Mucosa of descending colon (tissue), 3 donors: ENCODE data around the gene TEX13A. TPM values are rescaled to one million over a fixed set of nuclear protein-coding genes. Genes with fewer than 3 reads are reported as not detected.

Experiments
- ATAC-seq: fragments of 200-7000 bp; cut with Tn5 transposase; one replicate; pipeline ENCODE4 v1.9.1; 2020; ENCODE audit warnings: mild to moderate bottlenecking, moderate library complexity
- DNase-seq, 3 donors: peaks; one replicate each; pipeline ENCODE4 v3.0.0-alpha.2; 2020
- H3K36me3 ChIP-seq: fragments of 200-600 bp; one replicate; pipeline ENCODE4 v1.8.0; 2021; ENCODE audit warnings: low read depth, mild to moderate bottlenecking
- H3K4me1 ChIP-seq: fragments of 200-600 bp; one replicate; pipeline ENCODE4 v1.8.0; 2021; ENCODE audit warnings: low read depth, mild to moderate bottlenecking
- H3K4me3 ChIP-seq: fragments of 200-600 bp; one replicate; pipeline ENCODE4 v1.8.0; 2021; ENCODE audit warnings: mild to moderate bottlenecking
- H3K9me3 ChIP-seq: fragments of 200-600 bp; one replicate; pipeline ENCODE4 v1.8.0; 2021; ENCODE audit warnings: mild to moderate bottlenecking
- intact Hi-C, 2 donors: fragments of 100-400 bp; cut with DNase I in 1 of 2; cut with micrococcal nuclease in 1 of 2; formaldehyde crosslinking; loops; one replicate each; pipeline versions ENCODE4 v1.11.0 to v1.11.1; 2022; cut with DNase I, micrococcal nuclease
- long read RNA-seq, 2 donors: library from polyadenylated mRNA; unstranded; transcript quantifications; one replicate each; pipeline ENCODE4 v2.0.0, GENCODE V29; 2019 to 2021
- total RNA-seq, 3 donors: library from RNA; stranded (reverse); fragmentation: NEBNext Ultra II Directional in 2 of 3; extraction: Animal tissue kit (Norgen Biotek cat#: 25700) in 2 of 3; gene quantifications; one replicate each; pipeline versions ENCODE4 v1.2.1 to v1.2.4, GENCODE V29; 2021 to 2023
- TF ChIP-seq, protein P1 (sequence below): fragments of 200-600 bp; IDR thresholded peaks from one replicate; pipeline ENCODE4 v1.8.0; 2022; ENCODE audit warnings: antibody characterized with exemption, mild to moderate bottlenecking
- donor health status: DM: no; HTN: no; CAD: no; lungs with moderate emphysema.
- donor health status: DM: no; HTN: no; CAD: no.
- donor health status: DM: no; HTN: yes; CAD: no.

TEX13A gene, protein sequence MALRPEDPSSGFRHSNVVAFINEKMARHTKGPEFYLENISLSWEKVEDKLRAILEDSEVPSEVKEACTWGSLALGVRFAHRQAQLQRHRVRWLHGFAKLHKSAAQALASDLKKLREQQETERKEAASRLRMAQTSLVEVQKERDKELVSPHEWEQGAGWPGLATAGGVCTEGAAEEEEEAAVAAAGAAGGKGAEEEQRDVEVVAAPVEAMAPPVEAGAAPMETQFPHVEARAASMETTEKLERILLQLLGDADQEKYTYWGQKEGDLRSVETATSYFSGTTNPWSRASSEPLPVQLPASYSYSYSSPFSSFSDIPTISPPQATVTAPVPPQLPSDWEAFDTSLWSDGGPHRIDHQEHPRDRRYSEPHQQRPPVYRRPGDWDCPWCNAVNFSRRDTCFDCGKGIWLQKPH
- total RNA-seq, result not detected
- long read RNA-seq, donor 1, result 0 reads
- long read RNA-seq, donor 2, result 0 reads

DNA sequence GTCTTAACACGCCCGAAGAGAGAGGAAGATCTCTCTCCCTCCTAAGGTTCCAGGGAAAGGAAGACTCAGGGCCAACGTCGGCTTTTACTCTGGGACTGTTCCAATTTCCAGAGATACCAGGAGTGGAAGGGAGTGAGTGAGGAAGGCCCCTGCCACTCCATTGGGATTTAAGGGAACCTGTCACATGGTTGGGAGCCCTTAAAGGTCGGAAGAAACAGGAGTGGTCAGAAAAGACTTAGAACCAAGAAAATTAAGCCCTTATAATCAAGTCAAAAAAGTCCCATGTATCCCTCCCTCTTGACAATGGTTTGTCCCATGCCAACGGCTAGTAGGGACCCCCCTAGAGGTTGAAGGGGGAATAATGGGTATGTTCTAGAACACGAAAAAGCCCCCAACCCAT, at the start of gene TEX13A:
TSS of gene TEX13A (minus strand) at position 59 of the 400 bp plus-strand sequence. CDS start 297 bp downstream, outside the sequence.
- DNase-seq (no peak), ATAC-seq (no peak)
- TF ChIP-seq, protein P1, sequence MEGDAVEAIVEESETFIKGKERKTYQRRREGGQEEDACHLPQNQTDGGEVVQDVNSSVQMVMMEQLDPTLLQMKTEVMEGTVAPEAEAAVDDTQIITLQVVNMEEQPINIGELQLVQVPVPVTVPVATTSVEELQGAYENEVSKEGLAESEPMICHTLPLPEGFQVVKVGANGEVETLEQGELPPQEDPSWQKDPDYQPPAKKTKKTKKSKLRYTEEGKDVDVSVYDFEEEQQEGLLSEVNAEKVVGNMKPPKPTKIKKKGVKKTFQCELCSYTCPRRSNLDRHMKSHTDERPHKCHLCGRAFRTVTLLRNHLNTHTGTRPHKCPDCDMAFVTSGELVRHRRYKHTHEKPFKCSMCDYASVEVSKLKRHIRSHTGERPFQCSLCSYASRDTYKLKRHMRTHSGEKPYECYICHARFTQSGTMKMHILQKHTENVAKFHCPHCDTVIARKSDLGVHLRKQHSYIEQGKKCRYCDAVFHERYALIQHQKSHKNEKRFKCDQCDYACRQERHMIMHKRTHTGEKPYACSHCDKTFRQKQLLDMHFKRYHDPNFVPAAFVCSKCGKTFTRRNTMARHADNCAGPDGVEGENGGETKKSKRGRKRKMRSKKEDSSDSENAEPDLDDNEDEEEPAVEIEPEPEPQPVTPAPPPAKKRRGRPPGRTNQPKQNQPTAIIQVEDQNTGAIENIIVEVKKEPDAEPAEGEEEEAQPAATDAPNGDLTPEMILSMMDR, result no peak
- H3K9me3 ChIP-seq, result no peaks in the 10 kb centered on the region
- no peaks in the 10 kb centered on the region for H3K4me1 ChIP-seq
- no peaks in the 10 kb centered on the region for H3K36me3 ChIP-seq
- H3K4me3 ChIP-seq, result no peak within 1 kb of the TSS
- intact Hi-C loops, result no loop called here

DNA sequence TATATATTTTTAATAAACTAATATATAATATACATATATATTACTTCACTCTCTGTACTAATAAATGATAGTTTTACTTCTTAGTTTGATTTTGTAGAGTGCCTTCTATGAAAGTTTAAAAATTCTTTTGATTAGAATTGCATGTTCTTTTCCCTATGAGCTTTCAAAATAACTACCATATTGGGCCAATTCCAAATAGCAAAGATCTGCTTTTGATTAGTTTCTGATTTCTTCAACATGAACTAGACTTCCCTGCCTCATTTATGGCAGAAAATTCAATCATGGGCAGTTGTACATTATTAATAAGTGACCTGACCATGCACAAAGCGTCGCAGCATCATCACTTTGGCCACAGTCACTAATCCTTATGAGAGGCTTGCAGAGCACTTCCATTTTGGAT, 48.9 kb upstream of the TEX13A start:
- Histone ChIP-seq H3K36me3 (no peaks in the 10 kb centered on the region), H3K4me3 (no peak overlapping the region), H3K9me3 (no peaks in the 10 kb centered on the region), H3K4me1 (no peaks in the 10 kb centered on the region)
- intact Hi-C loops, result no loop called here
- no peak for DNase-seq
- TF ChIP-seq, protein P1, result no peak
- ATAC-seq, result no peak

DNA sequence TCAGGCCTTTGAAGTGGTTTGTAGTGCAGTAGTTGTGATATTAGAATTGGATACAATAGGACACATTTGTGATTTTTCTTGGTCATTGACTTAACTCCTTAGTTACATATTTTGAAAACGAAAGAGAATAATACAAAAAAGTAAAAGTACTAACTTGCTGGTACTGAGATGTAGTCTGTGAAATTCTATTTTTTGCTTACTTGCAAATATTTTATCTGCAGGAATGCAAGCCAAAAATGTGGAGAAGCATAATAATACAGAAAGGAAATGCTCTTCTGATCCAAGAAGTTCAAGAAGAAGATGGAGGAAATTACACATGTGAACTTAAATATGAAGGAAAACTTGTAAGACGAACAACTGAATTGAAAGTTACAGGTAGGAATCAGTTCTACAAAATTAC, 46.7 kb upstream of the TEX13A start:
- Histone ChIP-seq H3K36me3 (no peaks in the 10 kb centered on the region), H3K9me3 (no peaks in the 10 kb centered on the region), H3K4me3 (no peak overlapping the region), H3K4me1 (no peaks in the 10 kb centered on the region)
- intact Hi-C loops, result no loop called here
- DNase-seq, result no peak
- no peak for ATAC-seq
- TF ChIP-seq, protein P1, result no peak

DNA sequence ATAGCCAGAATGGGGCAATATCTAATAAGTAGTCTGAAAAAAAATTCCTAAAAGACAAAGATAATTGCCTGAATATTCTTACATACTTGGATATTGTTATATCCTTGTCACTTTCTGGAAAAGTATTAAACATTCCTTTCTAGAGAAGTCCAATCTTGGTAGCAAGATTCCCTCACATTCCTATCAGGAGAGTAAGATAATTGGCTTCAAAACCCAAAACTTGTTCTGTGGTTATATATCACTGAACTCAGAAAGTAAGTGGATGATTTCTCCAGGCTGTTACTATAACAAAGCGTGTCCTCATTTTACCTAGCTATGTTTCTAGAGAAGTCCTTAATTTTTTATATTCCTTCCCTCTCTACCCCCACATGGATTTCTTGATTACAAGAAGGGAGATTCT, 46.0 kb upstream of the TEX13A start:
- ATAC-seq (no peak), DNase-seq (no peak)
- H3K4me3 ChIP-seq, result no peak overlapping the region
- H3K9me3 ChIP-seq, result no peaks in the 10 kb centered on the region
- no peaks in the 10 kb centered on the region for H3K4me1 ChIP-seq
- no peaks in the 10 kb centered on the region for H3K36me3 ChIP-seq
- intact Hi-C loops, result no loop called here
- TF ChIP-seq, protein P1, result no peak

DNA sequence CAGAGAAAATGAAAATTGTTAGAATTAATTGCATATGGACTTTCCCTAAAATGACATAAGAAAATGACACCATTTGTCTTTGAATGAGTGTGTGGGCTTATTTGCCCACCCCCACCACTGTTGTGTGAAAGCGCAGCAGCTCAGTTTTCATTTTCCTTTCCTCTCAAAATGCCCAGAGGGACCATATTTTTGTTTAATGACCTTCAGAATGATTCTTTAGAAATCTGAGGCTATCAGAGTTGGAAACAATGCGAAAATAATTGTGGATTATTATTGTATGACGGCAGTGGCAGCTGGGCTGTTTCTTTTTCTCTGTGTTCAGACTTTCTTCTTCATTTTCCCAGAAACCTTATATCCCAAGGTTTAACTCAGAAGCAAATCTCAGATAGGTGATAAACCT, 44.6 kb upstream of the TEX13A start:
- DNase-seq, result no peak
- H3K9me3 ChIP-seq, result no peaks in the 10 kb centered on the region
- no peak for ATAC-seq
- intact Hi-C loops, result no loop called here
- H3K4me3 ChIP-seq, result no peak overlapping the region
- no peaks in the 10 kb centered on the region for H3K36me3 ChIP-seq
- H3K4me1 ChIP-seq, result no peaks in the 10 kb centered on the region
- TF ChIP-seq, protein P1, result no peak
